ENCODE measurements around the gene WWOX.

DNA sequence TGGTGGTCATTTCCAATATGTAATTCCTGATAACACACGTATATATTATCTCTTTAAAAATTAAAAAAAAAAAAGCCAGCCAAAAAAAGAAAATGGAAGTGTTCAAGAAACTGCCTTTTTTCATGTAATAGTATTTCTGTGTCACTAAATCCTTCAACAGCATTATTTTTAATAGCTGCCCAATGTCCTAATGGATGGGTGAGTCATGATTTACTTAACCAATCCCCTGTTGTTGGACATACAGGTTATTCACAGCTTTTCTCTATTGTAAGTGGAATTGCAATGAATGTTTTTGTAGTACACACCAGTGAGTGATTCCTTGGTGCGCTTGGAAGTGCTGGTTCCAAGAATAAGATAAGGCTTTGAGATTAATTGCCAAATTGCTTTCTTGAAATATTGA, 124.9 kb downstream of the WWOX start:
- no peak for TF ChIP-seq NPAS2 (CRISPR knock-in tag; IDR thresholded peaks at IDR 0.05; ENCODE audit: borderline replicate concordance)
- no peak for TF ChIP-seq CBX2 (IDR thresholded peaks at IDR 0.05; ENCODE audit: borderline replicate concordance, low read depth)
